Neural cell (in vitro differentiated cells): ENCODE measurements around the gene BICRA.

Source experiments
- CTCF ChIP-seq: fragments of 450-650 bp; IDR thresholded peaks from 2 replicates; pipeline ENCODE4 v1.5.1; 2014; ENCODE audit warnings: antibody characterized with exemption, mild to moderate bottlenecking, moderate library complexity; ENCODE audit not compliant: poor library complexity, severe bottlenecking
- EP300 ChIP-seq: fragments of 450-650 bp; conservative IDR thresholded peaks from 2 replicates; pipeline ENCODE4 v1.6.1; 2014; ENCODE audit warnings: antibody characterized with exemption, mild to moderate bottlenecking, moderate library complexity; ENCODE audit not compliant: poor library complexity, severe bottlenecking
- EZH2 ChIP-seq: fragments of 200-600, 300-800 bp; shearing (Covaris generic), sonication (generic); IDR thresholded peaks from 2 replicates; pipeline ENCODE4 v1.6.1; 2014; ENCODE audit warnings: antibody characterized with exemption, low read length, borderline replicate concordance, mild to moderate bottlenecking; ENCODE audit not compliant: insufficient read depth, poor library complexity, severe bottlenecking
- MXI1 ChIP-seq: fragments of 450-650 bp; conservative IDR thresholded peaks from 2 replicates; pipeline ENCODE4 v1.6.1; 2014; ENCODE audit warnings: antibody characterized with exemption, mild to moderate bottlenecking; ENCODE audit not compliant: poor library complexity, severe bottlenecking
- POLR2AphosphoS5 ChIP-seq: IDR thresholded peaks from 2 replicates; pipeline ENCODE4 v1.6.1; 2012
- RAD21 ChIP-seq: fragments of 450-650 bp; conservative IDR thresholded peaks from 2 replicates; pipeline ENCODE4 v1.6.1; 2014; ENCODE audit warnings: antibody characterized with exemption, mild to moderate bottlenecking, moderate library complexity

- TF ChIP-seq CTCF: no peak
- no peak for TF ChIP-seq RAD21
- no peak for TF ChIP-seq EZH2
- no peak for TF ChIP-seq POLR2AphosphoS5
- TF ChIP-seq EP300: no peak
- TF ChIP-seq MXI1: no peak
Observed at GRCh38 chr19:47564081-47564480, 44.9 kb upstream of the BICRA start.
